Erythroblast (primary cell): ENCODE measurements around the gene KIF16B.
"Not testable (repeated sequence)": the region's sequence is repeated elsewhere in the genome, so short reads cannot be mapped to it uniquely, and the experiment has no call there.

Experiments
- GATA1 ChIP-seq: IDR thresholded peaks from 2 replicates; pipeline ENCODE4 v1.6.1; 2011; ENCODE audit warnings: low read depth, mild to moderate bottlenecking, control low read depth, low read length, moderate library complexity
- POLR2A ChIP-seq: IDR thresholded peaks from 2 replicates; pipeline ENCODE4 v1.6.1; 2011; ENCODE audit warnings: mild to moderate bottlenecking, low read length

DNA sequence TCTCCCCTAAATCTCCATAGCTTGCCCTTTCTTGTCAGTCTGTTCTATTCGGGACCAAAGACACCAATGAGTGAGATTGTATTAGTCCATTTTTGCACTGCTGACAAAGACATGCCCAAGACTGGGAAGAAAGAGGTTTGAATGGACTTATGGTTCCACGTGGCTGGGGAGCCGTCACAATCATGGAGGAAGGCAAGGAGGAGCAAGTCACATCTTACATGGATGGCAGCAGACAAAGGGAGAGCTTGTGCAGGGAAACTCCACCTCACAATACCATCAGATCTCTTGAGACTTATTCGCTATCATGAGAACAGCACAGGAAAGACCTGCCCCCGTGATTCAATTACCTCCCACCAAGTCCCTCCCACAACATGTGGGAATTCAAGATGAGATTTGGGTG lies 133.7 kb downstream of the KIF16B start:
- not testable (repeated sequence) for TF ChIP-seq POLR2A, GATA1
